Keratinocyte (primary cell): ENCODE measurements around the gene MAPK8. TPM values are rescaled to one million over a fixed set of nuclear protein-coding genes. Genes with fewer than 3 reads are reported as not detected.

ENCODE experiments used
- DNase-seq: peaks from one replicate; pipeline ENCODE4 v3.0.0-alpha.2; 2011; ENCODE audit warnings: low read depth, missing footprints, low spot score
- FAIRE-seq: peaks from 2 replicates; lab custom pipeline; 2011; peaks lifted over from hg19 to GRCh38; lab: Jason Lieb, UNC
- H2AFZ ChIP-seq: 2 replicates; pipeline ENCODE4 v1.6.0; 2012; ENCODE audit warnings: low read length, control low read depth, inconsistent platforms; ENCODE audit not compliant: control insufficient read depth
- H3K27ac ChIP-seq: 2 replicates; pipeline ENCODE4 v1.5.1; 2011; ENCODE audit warnings: low read length; ENCODE audit not compliant: control insufficient read depth, insufficient read depth
- H3K27me3 ChIP-seq: 3 replicates; pipeline ENCODE4 v1.6.0; 2011; ENCODE audit warnings: low read length; ENCODE audit not compliant: control insufficient read depth, insufficient read depth; ENCODE audit errors: extremely low read depth
- H3K36me3 ChIP-seq, 2 experiments: 2 replicates in 1 of 2; 3 replicates in 1 of 2; pipeline ENCODE4 v1.5.1; 2011; ENCODE audit warnings: low read length in 2 of 2, mild to moderate bottlenecking in 1 of 2; ENCODE audit not compliant: control insufficient read depth in 2 of 2, insufficient read depth in 2 of 2; ENCODE audit errors: extremely low read depth in 1 of 2
- H3K4me1 ChIP-seq: 3 replicates; pipeline ENCODE4 v1.5.1; 2011; ENCODE audit warnings: low read length; ENCODE audit not compliant: control insufficient read depth, insufficient read depth; ENCODE audit errors: extremely low read depth
- H3K4me2 ChIP-seq: 3 replicates; pipeline ENCODE4 v1.6.0; 2011; ENCODE audit warnings: low read depth, low read length; ENCODE audit not compliant: control insufficient read depth, insufficient read depth; ENCODE audit errors: extremely low read depth
- H3K4me3 ChIP-seq, 3 experiments: fragments of 200-600 bp in 1 of 3; sonication (generic) in 1 of 3; 2 replicates in 2 of 3; 3 replicates in 1 of 3; pipeline ENCODE4 v1.5.1; 2011 to 2016; ENCODE audit warnings: low read length in 3 of 3, mild to moderate bottlenecking in 3 of 3, control low read depth in 2 of 3, inconsistent platforms in 1 of 3, low read depth in 1 of 3, mixed read lengths in 1 of 3, mixed run types in 1 of 3, moderate library complexity in 1 of 3; ENCODE audit not compliant: control insufficient read depth in 2 of 3, insufficient read depth in 2 of 3; ENCODE audit errors: extremely low read depth in 1 of 3
- H3K79me2 ChIP-seq: 2 replicates; pipeline ENCODE4 v1.6.0; 2012; ENCODE audit warnings: low read length; ENCODE audit not compliant: control insufficient read depth, insufficient read depth
- H3K9ac ChIP-seq: 3 replicates; pipeline ENCODE4 v1.6.0; 2011; ENCODE audit warnings: low read length; ENCODE audit not compliant: control insufficient read depth, insufficient read depth; ENCODE audit errors: extremely low read depth
- H3K9me1 ChIP-seq: 3 replicates; pipeline ENCODE4 v1.6.0; 2011; ENCODE audit warnings: low read length; ENCODE audit not compliant: control insufficient read depth, insufficient read depth; ENCODE audit errors: extremely low read depth
- H3K9me3 ChIP-seq: 2 replicates; pipeline ENCODE4 v1.5.1; 2012; ENCODE audit warnings: low read depth, low read length; ENCODE audit not compliant: control insufficient read depth
- H4K20me1 ChIP-seq: 3 replicates; pipeline ENCODE4 v1.6.0; 2011; ENCODE audit warnings: low read length; ENCODE audit not compliant: control insufficient read depth, insufficient read depth; ENCODE audit errors: extremely low read depth
- EZH2 ChIP-seq: IDR thresholded peaks from one replicate; pipeline ENCODE4 v1.6.1; 2012; ENCODE audit warnings: inconsistent platforms, mild to moderate bottlenecking, low read length, moderate library complexity
- dilution Hi-C: fragments of 300-500 bp; cut with MboI; formaldehyde crosslinking; loops from one replicate; pipeline ENCODE4 v1.7.0; 2020; ENCODE audit warnings: low sequenced_read_pairs; ENCODE audit not compliant: extremely low pct_ligation_motif_present
- polyA plus RNA-seq, 5 experiments: library from polyadenylated mRNA; depleted of rRNA in 3 of 5; stranded (reverse) in 3 of 5; stranded (forward) in 1 of 5; unstranded in 1 of 5; fragments of >200 nt; gene quantifications; 1 replicate in 1 of 5; 2 replicates in 3 of 5; 3 replicates in 1 of 5; pipeline versions ENCODE4 v1.2.1 to v1.2.3, GENCODE V29; 2011 to 2012; ENCODE audit warnings: missing spikeins in 2 of 5, low read depth in 1 of 5, low replicate concordance in 1 of 5
- TF ChIP-seq, protein P1 (sequence below), 3 experiments: IDR thresholded peaks in 1 of 3; conservative IDR thresholded peaks in 1 of 3; optimal IDR thresholded peaks in 1 of 3; 2 replicates in 2 of 3; 3 replicates in 1 of 3; pipeline versions ENCODE3 to v1.5.1; 2011; ENCODE audit warnings: low read length in 3 of 3, mild to moderate bottlenecking in 3 of 3, moderate library complexity in 2 of 3, control low read depth in 1 of 3, inconsistent platforms in 1 of 3; ENCODE audit not compliant: insufficient read depth in 2 of 3; ENCODE audit errors: extremely low read depth in 1 of 3

The MAPK8 gene
- polyA plus RNA-seq, 1 donor (not counting 4 experiments of a cell fraction or from before 2014, with no cell fraction given): 39.8 TPM

- Histone ChIP-seq H3K9me1 (no peaks in the 10 kb centered on the region), H3K27me3 (peaks cover 7% of the 10 kb centered on the region), H2AFZ (no peak overlapping the region), H3K9ac (no peak overlapping the region), H4K20me1 (no peaks in the 10 kb centered on the region), H3K4me3 (no peak overlapping the region), H3K4me1 (no peaks in the 10 kb centered on the region), H3K9me3 (no peaks in the 10 kb centered on the region), H3K27ac (no peak overlapping the region), H3K4me2 (no peak overlapping the region), H3K79me2 (no peaks in the 10 kb centered on the region), H3K36me3 (no peaks in the 10 kb centered on the region)
- DNase-seq (no peak), FAIRE-seq (no peak)
- dilution Hi-C loops: no loop called here
- no peak for TF ChIP-seq EZH2
- TF ChIP-seq, protein P1, sequence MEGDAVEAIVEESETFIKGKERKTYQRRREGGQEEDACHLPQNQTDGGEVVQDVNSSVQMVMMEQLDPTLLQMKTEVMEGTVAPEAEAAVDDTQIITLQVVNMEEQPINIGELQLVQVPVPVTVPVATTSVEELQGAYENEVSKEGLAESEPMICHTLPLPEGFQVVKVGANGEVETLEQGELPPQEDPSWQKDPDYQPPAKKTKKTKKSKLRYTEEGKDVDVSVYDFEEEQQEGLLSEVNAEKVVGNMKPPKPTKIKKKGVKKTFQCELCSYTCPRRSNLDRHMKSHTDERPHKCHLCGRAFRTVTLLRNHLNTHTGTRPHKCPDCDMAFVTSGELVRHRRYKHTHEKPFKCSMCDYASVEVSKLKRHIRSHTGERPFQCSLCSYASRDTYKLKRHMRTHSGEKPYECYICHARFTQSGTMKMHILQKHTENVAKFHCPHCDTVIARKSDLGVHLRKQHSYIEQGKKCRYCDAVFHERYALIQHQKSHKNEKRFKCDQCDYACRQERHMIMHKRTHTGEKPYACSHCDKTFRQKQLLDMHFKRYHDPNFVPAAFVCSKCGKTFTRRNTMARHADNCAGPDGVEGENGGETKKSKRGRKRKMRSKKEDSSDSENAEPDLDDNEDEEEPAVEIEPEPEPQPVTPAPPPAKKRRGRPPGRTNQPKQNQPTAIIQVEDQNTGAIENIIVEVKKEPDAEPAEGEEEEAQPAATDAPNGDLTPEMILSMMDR (optimal IDR thresholded peaks at IDR 0.05 in 1 of 3, IDR thresholded peaks at IDR 0.05 in 1 of 3, conservative IDR thresholded peaks at IDR 0.05 in 1 of 3; ENCODE audit: extremely low read depth in 1 of 3, insufficient read depth in 2 of 3, low read length in 3 of 3): no peak
Measured at GRCh38 chr10:48273741-48274140, 32.7 kb upstream of the MAPK8 start.

- H3K4me2 ChIP-seq: no peak within 1 kb of the TSS
- H3K79me2 ChIP-seq: no peaks in the 10 kb centered on the region
- H3K9ac ChIP-seq: no peak within 1 kb of the TSS
- dilution Hi-C loops: no loop called here
- no peaks in the 10 kb centered on the region for H4K20me1 ChIP-seq
- no peak for TF ChIP-seq EZH2
- TF ChIP-seq, protein P1 (optimal IDR thresholded peaks at IDR 0.05 in 1 of 3, IDR thresholded peaks at IDR 0.05 in 1 of 3, conservative IDR thresholded peaks at IDR 0.05 in 1 of 3; ENCODE audit: extremely low read depth in 1 of 3, insufficient read depth in 2 of 3, low read length in 3 of 3): no peak
- FAIRE-seq (no peak), DNase-seq (no peak)
- no peak within 1 kb of the TSS for H2AFZ ChIP-seq
- H3K4me3 ChIP-seq: no peak within 1 kb of the TSS
- H3K27me3 ChIP-seq: peaks cover 4% of the 10 kb centered on the region
- H3K36me3 ChIP-seq: no peaks in the 10 kb centered on the region
- no peaks in the 10 kb centered on the region for H3K9me1 ChIP-seq
- no peaks in the 10 kb centered on the region for H3K4me1 ChIP-seq
- no peak within 1 kb of the TSS for H3K27ac ChIP-seq
- H3K9me3 ChIP-seq: no peaks in the 10 kb centered on the region
Measured at GRCh38 chr10:48274636-48275035, 31.8 kb upstream of the MAPK8 start, which contains the start of gene FRMPD2. FRMPD2 (minus strand) TSS chr10:48274696; CDS start chr10:48274567, 129 bp downstream.
